MM.1S (cell line): ENCODE results near the gene DGLUCY.

Source experiments
- CTCF ChIP-seq: fragments of 300-600 bp; sonication (generic); IDR thresholded peaks from 2 replicates; pipeline ENCODE4 v1.5.1; 2016; ENCODE audit warnings: antibody characterized with exemption, low read length, mixed read lengths
- EZH2 ChIP-seq: fragments of 300-600 bp; sonication (generic); optimal IDR thresholded peaks from 2 replicates; pipeline ENCODE3; 2017; ENCODE audit warnings: low read depth, mild to moderate bottlenecking, antibody characterized with exemption, low read length, mixed read lengths
- EZH2phosphoT487 ChIP-seq: fragments of 300-600 bp; sonication (generic); IDR thresholded peaks from 2 replicates; pipeline ENCODE4 v1.6.1; 2018; ENCODE audit warnings: antibody characterized with exemption, low read length

DNA sequence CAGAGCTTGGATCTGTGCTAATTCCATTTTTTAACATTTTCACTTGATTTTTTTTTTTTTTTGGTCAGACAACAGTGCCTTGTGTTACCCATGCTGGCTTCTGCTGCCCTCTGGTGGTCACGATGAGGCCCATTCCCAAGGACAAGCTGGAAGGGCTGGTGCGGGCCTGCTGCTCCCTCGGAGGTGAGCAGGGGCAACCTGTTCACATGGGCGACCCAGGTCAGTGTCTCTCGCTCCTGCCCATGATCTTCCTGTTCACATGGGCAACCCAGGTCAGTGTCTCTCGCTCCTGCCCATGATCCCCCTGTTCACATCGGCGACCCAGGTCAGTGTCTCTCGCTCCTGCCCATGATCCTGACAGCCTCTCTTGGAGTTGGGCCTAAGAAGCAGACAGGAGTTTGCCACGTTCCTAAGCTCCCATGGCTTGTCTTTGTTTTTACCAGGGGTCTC is 59.4 kb downstream of the DGLUCY start:
- TF ChIP-seq CTCF (peak; percentile 64), EZH2phosphoT487 (no peak), EZH2 (no peak)
